Lower leg skin (tissue), 4 donors: ENCODE measurements around the gene UFD1. TPM values are rescaled to one million over a fixed set of nuclear protein-coding genes. Genes with fewer than 3 reads are reported as not detected.

Experiments used
- DNase-seq, 2 donors: peaks; one replicate each; pipeline ENCODE4 v3.0.0-alpha.2; 2019; ENCODE audit warnings: low spot score in 2 of 2
- H3K4me3 ChIP-seq: fragments of 200-600 bp; sonication (generic); 2 replicates; pipeline ENCODE4 v1.5.1; 2017; ENCODE audit warnings: mild to moderate bottlenecking, low read depth; ENCODE audit not compliant: poor library complexity, severe bottlenecking
- CTCF ChIP-seq, 3 donors: fragments of 450-650 bp; IDR thresholded peaks; one replicate each; pipeline ENCODE4 v1.5.1; 2016; ENCODE audit warnings: antibody characterized with exemption in 3 of 3, mild to moderate bottlenecking in 3 of 3, moderate library complexity in 2 of 3
- POLR2A ChIP-seq, 2 donors: fragments of 450-650 bp; IDR thresholded peaks; one replicate each; pipeline ENCODE4 v1.6.1; 2016 to 2017; ENCODE audit warnings: antibody characterized with exemption in 2 of 2, mild to moderate bottlenecking in 1 of 2, moderate library complexity in 1 of 2
- WGBS, 2 donors: methylation state at CpG; one replicate each; pipeline ENCODE4 v1.1.5; 2018; 5-methylcytosine and 5-hydroxymethylcytosine counted together
- intact Hi-C: fragments of 100-400 bp; cut with DNase I; formaldehyde crosslinking; loops from one replicate; pipeline ENCODE4 v1.15.0; 2023; ENCODE audit warnings: low total_unique reads
- total RNA-seq, 4 donors: library from RNA; depleted of rRNA; stranded (reverse); fragments of >200 nt; gene quantifications; one replicate each; pipeline ENCODE4 v1.1.0, GENCODE V29; 2016

UFD1 gene
- total RNA-seq, 4 donors from 2014 or later: 21.9 to 40.9 (median 34.5) TPM

DNA sequence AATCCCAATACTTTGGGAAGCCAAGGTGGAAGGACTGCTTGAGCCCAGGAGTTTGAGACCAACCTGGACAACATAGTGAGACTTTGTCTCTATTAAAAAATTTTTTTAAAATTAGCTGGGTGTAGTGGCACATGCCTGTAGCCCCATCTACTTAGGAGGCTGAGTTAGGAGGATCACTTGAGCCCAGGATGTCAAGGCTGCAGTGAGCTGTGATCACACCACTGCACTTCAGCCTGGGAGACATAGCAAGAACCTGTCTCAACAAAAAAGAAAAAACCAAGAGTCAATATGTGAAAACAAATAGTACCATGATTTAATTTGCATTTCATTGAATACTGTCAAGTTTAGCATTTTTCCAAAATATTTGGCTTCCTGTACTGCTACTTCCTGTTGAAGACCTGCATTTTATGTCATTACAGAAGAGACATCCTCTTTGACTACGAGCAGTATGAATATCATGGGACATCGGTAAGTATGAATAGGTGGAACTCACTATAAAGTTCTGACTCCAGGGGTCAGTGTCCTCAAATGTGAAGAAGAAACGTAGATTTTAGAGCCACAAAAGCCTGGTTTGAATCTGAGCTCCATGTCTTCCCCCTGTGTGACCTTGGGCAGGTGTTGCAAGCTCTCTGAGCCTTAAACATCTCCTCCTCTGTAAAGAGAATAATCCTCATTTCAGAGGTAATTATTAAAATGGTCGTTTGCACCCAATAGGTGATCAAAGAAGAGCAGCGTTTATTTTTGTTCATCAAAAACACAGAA is 16.8 kb upstream of the UFD1 start:
- H3K4me3 ChIP-seq: no peak overlapping the region
- no peak for TF ChIP-seq POLR2A (IDR thresholded peaks at IDR 0.05)
- TF ChIP-seq CTCF (IDR thresholded peaks at IDR 0.05): no peak
- 77 to 82% methylated on average over 5 of the region's 5 CpGs for WGBS, 2 donors
- intact Hi-C loops: no loop called here
- no peak for DNase-seq

- intact Hi-C loops: no loop called here
- TF ChIP-seq CTCF (IDR thresholded peaks at IDR 0.05): no peak
- TF ChIP-seq POLR2A (IDR thresholded peaks at IDR 0.05): no peak
- 89 to 96% methylated on average over 6 of the region's 6 CpGs for WGBS, 2 donors
Observed at GRCh38 chr22:19494676-19495173, 15.7 kb upstream of the UFD1 start.

GRCh38 chr22:19494001-19494560 is 15.1 kb upstream of the UFD1 start:
- 97% methylated on average over 8 of the region's 8 CpGs for WGBS, 2 donors
- no peak overlapping the region for H3K4me3 ChIP-seq
- DNase-seq: no peak
- intact Hi-C loops: no loop called here
- no peak for TF ChIP-seq POLR2A (IDR thresholded peaks at IDR 0.05)

More at GRCh38 chr22:19494676-19495173, 15.7 kb upstream of the UFD1 start:
- no peak overlapping the region for H3K4me3 ChIP-seq
- DNase-seq: no peak

GRCh38 chr22:19492504-19493174 is 13.6 kb upstream of the UFD1 start:
- 85 to 87% methylated on average over 6 of the region's 6 CpGs for WGBS, 2 donors
- intact Hi-C loops: no loop called here
- no peak overlapping the region for H3K4me3 ChIP-seq
- no peak for DNase-seq
- no peak for TF ChIP-seq CTCF (IDR thresholded peaks at IDR 0.05)
- TF ChIP-seq POLR2A (IDR thresholded peaks at IDR 0.05): no peak

DNA sequence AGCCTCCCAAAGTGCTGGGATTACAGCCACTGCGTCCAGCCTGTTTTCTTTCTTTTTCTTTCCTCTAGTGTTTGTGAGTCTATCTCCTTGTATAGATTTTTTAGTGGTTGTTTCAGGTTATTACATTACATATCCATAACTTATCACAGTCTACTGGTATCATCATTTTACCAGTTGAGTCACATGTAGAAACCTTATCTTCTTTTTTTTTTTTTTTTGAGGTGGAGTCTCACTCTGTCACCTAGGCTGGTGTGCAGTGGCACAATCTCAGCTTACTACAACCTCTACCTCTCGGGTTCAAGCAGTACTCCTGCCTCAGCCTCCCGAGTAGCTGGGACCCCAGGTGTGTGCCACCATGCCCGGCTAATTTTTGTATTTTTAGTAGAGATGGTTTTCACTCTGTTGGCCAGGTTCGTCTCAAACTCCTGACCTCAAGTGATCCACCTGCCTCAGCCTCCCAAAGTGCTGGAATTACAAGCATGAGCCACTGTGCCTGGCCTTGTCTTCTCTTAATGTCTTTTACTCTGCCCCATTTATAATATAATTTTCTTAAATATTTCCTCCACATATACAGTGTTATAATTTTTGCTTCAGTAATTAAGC is 11.7 kb upstream of the UFD1 start:
- no peak overlapping the region for H3K4me3 ChIP-seq
- DNase-seq: no peak
- no peak for TF ChIP-seq CTCF (IDR thresholded peaks at IDR 0.05)
- TF ChIP-seq POLR2A (IDR thresholded peaks at IDR 0.05): no peak
- intact Hi-C loops: no loop called here
- 94 to 97% methylated on average over 5 of the region's 5 CpGs for WGBS, 2 donors
